Measurements from ENCODE around the gene NAPSA.

NAPSA gene

DNA sequence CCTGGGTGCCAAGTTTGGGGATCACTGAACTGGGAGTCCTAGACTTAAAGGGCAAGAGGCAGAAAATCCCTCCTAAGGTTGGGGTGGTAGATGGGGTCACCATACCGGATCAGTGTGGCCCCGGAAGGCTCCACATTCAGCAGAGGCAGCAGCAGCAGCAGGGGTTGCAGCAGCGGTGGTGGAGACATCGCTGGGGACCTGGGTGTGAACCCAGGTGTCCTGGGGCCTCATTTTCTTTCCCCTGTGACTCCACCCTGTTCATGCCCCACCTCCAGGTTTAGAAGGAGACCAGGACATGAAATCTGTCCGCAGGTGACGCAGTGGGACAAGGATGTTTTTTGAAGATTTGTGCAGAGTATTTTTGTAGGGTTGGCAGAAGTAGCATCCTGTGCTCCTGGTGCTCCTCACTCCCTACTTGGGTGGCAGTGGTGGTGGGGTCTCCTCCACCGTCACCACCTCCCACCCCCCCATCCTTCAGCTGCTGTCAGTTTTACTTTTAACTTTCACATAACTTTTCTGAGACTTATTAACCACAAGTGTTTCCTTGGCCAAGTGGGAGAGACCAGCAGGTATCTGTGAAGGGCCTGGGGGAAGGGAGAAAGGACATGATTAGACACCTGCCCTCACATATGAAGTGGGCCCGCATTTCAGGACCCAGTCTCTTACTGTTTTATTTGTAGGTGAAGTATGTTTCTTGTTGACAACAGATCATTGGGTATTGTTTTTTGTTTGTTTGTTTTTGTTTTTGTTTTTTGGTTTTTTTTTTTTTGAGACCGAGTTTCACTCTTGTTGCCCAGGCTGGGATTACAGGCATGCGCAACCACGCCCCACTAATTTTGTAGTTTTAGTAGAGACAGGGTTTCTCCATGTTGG is at the start of gene NAPSA:
Gene NAPSA (minus strand): TSS at position 206 of the 873 bp plus-strand sequence. CDS start 18 bp downstream, at position 188.
- TF ChIP-seq, protein P1, sequence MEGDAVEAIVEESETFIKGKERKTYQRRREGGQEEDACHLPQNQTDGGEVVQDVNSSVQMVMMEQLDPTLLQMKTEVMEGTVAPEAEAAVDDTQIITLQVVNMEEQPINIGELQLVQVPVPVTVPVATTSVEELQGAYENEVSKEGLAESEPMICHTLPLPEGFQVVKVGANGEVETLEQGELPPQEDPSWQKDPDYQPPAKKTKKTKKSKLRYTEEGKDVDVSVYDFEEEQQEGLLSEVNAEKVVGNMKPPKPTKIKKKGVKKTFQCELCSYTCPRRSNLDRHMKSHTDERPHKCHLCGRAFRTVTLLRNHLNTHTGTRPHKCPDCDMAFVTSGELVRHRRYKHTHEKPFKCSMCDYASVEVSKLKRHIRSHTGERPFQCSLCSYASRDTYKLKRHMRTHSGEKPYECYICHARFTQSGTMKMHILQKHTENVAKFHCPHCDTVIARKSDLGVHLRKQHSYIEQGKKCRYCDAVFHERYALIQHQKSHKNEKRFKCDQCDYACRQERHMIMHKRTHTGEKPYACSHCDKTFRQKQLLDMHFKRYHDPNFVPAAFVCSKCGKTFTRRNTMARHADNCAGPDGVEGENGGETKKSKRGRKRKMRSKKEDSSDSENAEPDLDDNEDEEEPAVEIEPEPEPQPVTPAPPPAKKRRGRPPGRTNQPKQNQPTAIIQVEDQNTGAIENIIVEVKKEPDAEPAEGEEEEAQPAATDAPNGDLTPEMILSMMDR (conservative IDR thresholded peaks at IDR 0.05; ENCODE audit: low read depth, low read length), result no peak
- DNase-seq (ENCODE audit: low read depth), result no peak

DNA sequence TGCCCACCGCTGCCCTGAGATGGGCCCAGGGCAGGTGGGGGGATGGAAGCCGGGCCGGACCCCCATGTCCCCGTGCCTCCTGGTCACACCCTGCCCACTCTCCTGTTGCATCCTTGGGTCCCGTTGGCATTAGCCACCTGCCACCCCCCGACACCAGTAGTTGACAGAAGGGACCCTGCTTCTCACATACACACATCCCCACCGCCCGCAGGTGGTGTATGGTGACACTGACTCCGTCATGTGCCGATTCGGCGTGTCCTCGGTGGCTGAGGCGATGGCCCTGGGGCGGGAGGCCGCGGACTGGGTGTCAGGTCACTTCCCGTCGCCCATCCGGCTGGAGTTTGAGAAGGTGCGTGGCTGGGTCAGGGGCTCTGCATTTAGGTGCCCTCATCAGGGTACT is 48.1 kb upstream of the NAPSA start:
- H3K4me3 ChIP-seq (ENCODE audit: low read length), result no peak overlapping the region
- DNase-seq (ENCODE audit: low read depth), result no peak
- TF ChIP-seq, protein P1 (conservative IDR thresholded peaks at IDR 0.05; ENCODE audit: low read depth, low read length), result no peak

More for the DNA sequence above, at the start of gene NAPSA:
- no peak within 1 kb of the TSS for H3K4me3 ChIP-seq (ENCODE audit: low read length)

- TF ChIP-seq, protein P1 (conservative IDR thresholded peaks at IDR 0.05; ENCODE audit: low read depth, low read length), result no peak
- no peak for DNase-seq (ENCODE audit: low read depth)
- H3K4me3 ChIP-seq (ENCODE audit: low read length), result no peak overlapping the region
Observed at GRCh38 chr19:50413096-50413495, 47.7 kb upstream of the NAPSA start.

DNA sequence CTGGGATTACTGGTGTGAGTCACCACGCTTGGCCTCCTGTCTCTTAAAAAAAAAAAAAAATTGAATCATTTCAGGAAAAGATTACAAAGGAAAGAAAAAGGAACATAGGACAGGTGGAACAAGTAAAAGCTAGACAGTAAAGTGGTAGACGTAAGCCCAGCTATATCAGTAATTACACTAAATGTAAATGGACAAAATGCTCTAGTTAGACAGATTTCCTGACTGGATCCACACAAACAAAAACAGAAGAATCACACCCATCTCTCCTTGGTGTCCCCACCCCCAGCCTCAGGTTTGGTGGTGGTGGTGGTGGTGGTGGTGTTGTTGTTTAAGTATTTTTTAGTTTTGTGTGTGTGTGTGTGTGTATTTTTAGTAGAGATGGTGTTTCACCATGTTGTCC is 47.0 kb upstream of the NAPSA start:
- H3K4me3 ChIP-seq (ENCODE audit: low read length), result no peak overlapping the region
- no peak for DNase-seq (ENCODE audit: low read depth)
- TF ChIP-seq, protein P1 (conservative IDR thresholded peaks at IDR 0.05; ENCODE audit: low read depth, low read length), result no peak

- TF ChIP-seq, protein P1 (conservative IDR thresholded peaks at IDR 0.05; ENCODE audit: low read depth, low read length), result no peak
- no peak for DNase-seq (ENCODE audit: low read depth)
- H3K4me3 ChIP-seq (ENCODE audit: low read length), result no peak overlapping the region
Observed at GRCh38 chr19:50410109-50410508, 44.7 kb upstream of the NAPSA start.

- no peak overlapping the region for H3K4me3 ChIP-seq (ENCODE audit: low read length)
- DNase-seq (ENCODE audit: low read depth), result no peak
- TF ChIP-seq, protein P1 (conservative IDR thresholded peaks at IDR 0.05; ENCODE audit: low read depth, low read length), result no peak
Observed at GRCh38 chr19:50409347-50409746, 43.9 kb upstream of the NAPSA start.

DNA sequence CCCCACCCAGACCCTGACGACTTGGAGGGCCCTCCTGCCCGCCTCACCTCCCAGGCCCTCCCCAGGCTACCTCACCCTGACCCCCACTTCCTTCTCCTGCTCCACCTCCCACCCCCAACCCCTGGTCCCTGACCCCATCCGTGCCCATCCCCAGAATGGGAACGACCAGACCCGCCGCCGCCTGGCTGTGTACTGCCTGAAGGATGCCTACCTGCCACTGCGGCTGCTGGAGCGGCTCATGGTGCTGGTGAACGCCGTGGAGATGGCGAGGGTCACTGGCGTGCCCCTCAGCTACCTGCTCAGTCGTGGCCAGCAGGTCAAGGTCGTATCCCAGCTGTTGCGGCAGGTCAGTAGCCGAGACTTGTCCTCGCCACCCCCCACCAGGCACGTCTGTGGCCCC is 41.4 kb upstream of the NAPSA start:
- no peak overlapping the region for H3K4me3 ChIP-seq (ENCODE audit: low read length)

More for the DNA sequence above, 41.4 kb upstream of the NAPSA start:
- DNase-seq (ENCODE audit: low read depth), result no peak
- TF ChIP-seq, protein P1 (conservative IDR thresholded peaks at IDR 0.05; ENCODE audit: low read depth, low read length), result no peak
